HG02885 (cell line): Measurements from ENCODE around the gene BCAS3.

Experiments used
- ATAC-seq: cut with Tn5 transposase; IDR thresholded peaks from one replicate; pipeline ENCODE4 v1.9.1; 2021; ENCODE audit warnings: mild to moderate bottlenecking; ENCODE audit not compliant: unreplicated experiment, poor library complexity

The BCAS3 gene

DNA sequence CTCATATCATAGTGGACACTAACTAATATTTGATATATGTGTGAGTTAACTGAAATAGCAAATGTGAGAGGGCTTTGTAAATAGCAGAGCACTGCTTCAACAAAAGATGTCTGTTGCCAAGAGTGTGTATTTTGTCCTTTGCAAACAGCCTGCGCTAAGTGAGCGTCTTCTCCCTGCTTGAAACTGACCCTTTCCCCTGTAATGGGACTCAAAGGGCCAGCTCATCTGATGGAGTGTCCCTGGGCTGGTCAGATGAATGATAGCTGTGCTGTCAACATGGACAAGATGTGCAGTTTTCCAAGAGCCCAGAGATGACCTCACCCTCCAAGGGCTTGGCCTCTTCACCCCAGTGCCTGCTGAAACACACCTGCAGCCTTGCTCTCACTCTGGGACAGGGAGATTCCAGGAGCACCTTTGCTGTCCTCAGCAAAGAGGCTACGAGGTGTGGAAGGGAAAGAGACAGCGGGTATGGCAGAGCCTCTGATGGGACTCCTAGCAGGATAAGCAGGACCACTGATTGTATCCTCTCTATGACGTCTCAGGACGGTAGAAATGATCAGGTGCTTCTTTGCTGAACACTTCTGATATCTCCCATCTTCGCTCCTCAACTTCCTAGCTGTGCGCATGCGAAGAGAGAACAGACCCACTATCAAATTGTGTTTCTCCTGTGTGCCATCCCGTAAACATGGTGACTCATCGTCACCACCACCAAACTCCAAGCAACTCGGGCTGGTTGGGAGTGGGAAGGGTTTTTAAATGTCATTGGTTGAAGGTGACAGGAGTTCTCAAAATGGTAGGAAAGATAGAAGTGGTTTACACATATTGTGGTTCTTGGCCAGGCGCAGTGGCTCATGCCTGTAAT, 686.2 kb downstream of the BCAS3 start:
- ATAC-seq: no peak

DNA sequence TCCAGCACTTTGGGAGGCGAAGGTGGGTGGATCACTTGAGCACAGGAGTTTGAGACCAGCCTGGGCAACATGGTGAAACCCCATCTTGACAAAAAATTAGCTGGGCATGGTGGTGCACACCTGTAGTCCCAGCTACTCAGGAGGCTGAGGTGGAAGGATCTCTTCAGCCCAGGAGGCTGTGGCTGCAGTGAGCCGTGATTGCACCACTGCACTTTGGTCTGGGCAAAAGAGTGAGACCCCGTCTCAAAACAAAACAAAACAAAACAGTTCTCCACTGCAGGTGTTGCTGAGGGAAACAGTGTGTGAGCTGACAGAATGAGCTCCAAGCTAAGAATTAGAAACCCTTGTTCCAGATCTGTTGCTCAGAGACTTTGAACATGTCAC, 686.8 kb downstream of the BCAS3 start:
- ATAC-seq: no peak

DNA sequence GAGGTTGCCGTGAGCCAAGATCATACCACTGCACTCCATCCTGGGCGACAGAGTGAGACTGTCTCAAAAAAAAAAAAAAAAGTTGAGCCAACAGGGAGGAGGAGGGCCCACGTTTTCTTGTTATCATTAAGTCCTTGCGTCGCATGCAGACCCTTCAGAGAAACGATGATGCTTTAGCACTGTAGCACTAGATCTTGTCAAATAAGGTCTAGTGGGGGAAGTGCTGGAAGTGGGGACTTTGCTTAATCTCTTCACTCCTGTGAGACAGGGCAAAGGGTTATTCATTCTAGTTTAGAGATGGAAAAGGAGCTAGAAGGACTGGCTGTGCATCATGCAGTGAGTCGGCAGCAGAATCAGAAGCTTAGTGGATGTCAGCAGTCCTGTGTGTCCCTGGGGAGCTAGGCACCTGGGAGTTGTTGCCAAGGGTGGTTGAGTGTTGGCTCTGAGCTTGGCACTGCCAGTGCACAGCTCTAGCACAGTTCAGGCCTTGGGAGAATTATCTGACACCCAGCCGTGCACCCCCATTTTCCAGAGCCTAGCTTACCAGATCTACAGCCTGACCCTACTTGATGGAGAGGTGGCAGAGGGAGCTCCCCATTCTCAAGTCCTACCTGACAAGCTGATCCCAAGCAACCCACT, 688.5 kb downstream of the BCAS3 start:
- ATAC-seq: no peak

DNA sequence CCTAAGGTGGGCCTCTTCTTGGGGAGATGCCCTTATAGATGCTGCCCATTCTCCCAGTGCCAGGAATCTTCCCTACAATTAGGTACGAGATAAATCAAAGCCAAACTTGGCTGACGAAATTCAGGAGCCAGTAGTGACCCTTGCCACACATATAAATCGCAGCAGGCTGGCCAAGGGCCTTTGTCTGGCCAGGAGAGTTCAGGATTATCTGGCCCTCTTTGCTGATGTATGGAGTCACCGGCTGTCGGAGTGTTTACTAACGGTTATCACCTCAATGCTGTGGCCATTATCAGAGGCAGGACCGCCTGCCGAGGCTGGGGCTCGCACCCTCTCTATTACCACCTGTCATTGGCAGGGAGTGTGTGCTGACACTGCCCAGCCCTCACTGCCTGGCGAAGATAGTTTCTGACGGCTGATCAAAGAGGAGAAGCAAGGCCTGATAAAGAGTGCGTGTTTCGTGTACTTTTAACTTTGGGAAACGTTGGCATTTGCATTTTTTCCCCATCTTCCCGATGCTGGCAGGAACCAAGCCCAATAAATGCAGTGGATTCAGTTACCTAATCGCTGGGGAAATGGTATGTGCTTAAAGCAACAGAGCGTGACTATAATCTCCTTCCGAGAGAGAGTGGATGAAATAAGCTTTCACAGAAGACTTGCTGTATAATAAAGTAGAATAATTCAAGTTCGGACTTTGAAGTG, 689.2 kb downstream of the BCAS3 start:
- no peak for ATAC-seq

DNA sequence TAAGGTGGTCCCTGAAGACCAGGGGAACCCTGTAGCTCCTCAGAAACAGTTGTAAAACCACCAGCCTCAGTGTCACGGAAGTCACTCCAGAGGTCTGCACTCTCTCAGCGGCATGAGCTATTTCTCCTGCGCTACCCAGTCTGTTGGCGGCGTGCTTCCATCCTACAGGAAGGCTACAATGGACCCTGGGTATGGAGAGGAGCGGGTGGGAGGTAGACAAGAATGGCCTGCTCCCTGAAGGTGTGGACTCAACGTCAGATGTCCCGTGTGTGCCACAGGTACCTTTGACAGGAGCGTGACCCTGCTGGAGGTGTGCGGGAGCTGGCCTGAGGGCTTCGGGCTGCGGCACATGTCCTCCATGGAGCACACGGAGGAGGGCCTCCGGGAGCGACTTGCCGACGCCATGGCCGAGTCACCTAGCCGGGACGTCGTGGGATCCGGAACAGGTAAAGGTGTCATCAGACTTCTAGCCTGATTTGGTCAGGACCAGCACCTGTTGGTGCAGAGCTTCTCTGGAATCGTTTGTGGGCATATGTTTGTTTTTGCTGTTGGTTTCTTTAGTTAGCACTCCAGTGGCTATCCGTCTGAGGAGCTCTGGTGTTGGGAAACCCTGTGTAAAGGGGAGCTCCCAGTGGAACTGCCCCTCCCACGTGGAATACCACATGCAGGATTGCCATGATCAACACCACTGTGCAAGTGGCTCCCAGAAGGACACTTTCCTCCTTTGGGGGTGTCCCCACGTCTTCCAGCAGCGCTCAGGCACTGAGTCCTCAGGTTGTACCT, 690.6 kb downstream of the BCAS3 start:
- no peak for ATAC-seq

DNA sequence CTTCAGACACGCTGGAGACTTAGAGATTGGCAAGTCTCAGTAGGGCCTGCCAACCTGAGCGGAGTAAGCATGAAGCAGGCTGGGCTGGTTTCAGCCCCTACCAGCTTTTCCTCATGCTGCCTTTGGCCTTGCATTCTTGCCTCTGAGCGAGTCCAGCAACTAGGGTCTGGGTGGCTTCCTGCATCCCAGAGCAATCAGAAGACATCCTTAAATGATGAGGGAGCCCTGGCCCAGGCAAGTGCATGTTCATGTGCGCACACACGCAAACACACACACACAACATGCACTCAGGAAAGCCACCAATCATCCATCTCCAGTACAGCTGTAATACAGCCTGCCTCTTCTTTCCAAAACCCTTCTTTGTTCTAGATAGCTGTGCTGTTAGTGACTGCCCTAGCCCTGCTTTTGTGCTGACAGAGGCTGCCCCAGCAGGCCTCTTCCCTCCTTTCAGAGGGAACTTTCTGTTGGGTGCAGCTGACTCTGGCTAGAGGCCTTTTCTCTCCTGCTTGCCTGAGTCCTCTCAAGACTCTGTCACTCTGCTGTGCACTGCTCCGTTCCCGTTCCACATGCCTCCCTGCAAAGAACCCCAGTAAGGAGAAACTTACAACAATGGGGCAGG, 691.3 kb downstream of the BCAS3 start:
- ATAC-seq: no peak

DNA sequence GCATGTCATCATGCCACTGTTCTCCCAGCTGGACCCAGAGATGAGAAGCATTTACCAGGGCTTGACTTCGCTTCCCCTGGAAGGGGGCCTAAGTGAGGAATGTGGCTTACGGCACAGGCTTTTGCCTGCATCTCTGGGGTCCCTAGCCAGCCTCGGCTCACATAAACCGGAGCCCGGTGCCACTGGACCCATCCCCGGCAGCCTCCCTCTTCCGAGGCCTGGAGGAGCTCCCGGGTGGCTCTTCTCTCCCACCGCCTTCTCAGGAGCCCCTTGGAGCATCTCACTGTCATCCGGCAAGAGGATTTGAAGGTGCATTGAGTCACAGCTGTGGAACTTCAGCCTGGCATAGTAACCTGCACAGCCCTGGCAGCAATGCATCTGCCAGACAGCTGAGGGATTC, 692.1 kb downstream of the BCAS3 start:
- no peak for ATAC-seq

DNA sequence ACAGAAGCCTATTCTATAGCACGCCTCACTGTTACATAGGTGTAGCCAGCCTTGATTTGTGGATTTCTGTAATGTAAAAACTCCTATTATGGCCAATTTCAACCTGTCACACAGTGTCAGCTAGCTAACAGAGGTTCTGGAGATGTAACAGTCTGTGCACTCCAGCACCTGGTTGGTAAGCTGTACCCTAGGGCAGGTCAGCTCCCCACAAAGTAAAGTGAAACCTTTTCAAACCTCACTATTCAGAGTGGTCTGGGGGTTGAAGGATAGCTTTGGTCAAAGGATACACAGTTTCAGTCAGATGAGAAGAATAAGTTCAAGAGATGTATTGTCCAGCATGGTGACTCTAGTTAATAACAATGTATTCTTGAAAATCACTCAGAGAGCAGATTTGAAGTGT, 693.5 kb downstream of the BCAS3 start:
- no peak for ATAC-seq

DNA sequence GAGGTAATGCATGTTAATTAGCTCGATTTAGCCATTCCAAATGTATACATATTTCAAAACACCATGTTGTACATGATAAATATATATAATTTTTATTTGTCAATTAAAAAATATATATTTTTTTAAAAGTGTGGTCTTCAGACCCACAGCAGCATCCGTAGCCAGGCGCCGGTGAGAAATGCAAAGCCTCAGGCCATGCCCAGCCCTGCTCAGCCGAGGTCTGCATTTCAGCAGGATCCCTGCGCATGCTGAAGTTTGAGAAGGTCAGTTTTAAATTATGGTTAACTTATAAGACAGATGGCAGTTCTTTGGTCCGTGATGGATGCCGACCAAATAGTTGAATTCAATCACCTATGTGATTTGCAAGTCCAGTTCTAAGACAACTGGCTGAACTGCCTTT, 694.0 kb downstream of the BCAS3 start:
- no peak for ATAC-seq

DNA sequence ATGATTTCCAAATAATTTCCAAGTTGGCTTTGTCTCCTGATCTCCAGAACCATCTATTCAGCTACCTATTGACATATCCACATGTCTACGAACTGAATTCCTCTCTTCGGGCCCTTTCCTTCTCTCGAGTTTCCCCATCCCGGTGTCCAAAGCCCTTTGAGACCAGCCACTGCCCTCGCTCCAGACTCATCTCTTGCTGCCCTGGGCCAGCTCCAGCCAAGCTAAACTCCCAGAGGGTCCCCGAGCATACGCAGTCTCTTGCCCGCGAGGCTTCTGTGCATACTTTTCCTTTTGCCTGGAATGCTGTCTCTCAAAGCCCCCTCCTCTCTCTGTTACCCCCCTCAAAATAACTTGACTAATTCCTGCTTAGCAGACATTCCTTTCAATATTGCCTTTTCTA, 694.8 kb downstream of the BCAS3 start:
- ATAC-seq: no peak

DNA sequence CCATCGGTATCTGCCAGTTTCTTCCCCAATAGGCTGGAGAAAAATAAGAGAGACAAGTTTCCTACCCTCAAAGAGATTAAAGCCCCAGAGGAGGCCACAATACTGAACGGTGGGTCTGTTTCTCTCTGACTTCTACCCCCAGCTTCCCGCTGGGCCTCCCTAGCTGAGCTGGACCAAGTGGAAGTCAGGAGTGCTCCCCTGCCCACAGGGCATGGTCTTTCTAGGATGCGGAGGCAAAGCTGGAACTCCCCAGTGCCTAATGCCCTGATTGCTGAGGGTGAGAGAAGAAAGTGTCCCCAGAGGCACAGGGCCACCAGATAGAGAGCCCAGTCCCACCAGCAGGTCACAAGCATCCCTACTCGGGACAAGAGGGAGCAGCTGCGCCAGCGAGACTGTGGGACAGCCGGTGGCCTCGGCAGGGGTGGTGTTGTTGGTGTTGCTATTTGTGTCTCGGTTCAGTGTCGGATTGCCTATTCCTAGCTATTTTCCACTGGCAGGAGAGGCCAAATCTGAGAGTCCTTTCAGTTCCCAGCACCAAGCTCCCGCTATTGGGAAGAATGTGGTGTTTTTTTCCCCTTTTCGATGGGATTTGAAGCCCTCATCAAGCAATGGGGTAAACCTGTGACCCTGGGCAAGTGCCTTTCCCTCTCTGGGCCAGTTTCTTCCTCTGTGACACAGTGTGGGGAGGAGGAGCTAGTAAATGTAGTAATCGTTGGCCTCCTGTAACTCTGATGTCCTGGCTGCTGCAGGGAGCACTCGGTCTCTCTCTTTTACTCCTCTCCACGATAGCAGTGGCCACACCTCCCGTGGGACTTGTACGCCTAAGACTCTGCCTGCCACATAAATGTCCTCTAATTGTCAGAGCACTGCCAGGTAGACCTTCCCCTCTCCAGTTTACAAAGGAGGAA, 699.5 kb downstream of the BCAS3 start:
- ATAC-seq: no peak

DNA sequence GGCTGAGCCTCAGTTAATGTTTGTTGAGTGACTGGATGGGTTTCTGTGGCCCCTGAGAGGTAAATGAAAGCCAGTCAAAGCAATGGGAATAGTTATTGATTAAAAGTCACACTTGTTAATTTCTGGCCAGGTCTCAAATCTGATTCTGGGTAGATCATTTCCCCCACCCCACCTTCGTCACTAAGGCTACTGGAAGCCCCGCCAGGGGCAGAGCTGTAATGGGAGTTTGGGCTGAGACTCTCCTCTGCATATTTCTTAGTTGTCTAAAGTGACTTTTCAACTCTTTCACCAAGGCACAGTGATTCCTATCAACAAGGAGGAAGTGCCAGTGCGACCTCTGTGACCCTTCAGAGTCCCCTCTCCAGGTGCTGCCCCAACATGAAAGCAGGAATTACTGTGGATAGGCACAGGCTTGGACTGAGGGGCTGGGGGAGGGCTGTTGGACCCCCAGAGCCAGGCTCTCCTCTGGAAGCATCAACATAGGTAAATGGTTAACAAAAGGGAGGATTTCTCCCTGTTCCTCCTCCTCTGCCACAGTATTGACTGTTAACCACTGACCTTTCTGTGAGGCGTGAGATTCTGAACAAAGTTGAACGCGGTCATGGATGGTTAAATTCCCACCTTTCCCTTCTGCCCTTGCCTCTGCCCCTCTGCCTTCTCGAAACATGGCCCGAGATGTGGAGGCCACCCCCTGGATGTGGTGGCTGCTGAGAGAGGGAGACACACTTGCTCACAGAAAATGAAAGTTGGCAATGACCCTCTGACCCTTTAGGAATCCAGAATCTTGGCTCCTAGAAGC, 701.2 kb downstream of the BCAS3 start:
- ATAC-seq: no peak

DNA sequence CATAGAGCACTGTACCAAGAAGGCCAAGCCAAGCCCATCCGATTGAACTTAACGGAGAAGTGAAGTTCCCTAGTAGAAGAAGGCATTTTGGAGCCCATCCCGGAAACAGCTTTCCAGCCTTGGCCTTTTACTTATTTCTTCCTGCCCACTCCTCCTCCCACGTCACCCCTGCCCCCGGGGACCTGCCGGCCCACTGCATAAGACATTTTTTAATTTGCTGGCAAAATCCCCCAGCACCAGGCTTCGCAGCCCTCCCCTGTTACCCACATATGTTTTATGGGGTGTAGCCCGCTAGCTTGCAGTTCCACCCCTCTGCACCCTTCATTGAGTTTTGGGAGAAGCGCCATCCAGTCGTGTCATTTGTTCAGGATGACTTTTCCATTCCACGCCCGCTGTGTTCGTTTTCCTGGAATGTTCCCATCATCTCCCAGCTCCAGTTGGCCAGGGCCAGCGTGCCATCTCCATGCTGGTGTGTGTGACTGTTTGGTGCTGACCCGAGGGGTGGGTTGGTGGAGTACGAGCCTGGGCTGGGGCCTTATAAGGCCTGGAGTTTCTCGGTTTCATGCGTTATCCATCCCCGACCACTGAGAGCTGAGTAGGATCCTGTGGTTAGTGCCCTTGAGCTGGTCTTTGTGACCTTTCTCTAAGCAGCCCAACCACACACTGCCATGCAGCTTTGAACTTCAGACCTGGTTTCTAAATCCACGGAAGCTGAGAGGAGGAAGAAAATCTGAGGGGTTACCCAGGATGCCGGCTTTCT, 702.0 kb downstream of the BCAS3 start:
- no peak for ATAC-seq

DNA sequence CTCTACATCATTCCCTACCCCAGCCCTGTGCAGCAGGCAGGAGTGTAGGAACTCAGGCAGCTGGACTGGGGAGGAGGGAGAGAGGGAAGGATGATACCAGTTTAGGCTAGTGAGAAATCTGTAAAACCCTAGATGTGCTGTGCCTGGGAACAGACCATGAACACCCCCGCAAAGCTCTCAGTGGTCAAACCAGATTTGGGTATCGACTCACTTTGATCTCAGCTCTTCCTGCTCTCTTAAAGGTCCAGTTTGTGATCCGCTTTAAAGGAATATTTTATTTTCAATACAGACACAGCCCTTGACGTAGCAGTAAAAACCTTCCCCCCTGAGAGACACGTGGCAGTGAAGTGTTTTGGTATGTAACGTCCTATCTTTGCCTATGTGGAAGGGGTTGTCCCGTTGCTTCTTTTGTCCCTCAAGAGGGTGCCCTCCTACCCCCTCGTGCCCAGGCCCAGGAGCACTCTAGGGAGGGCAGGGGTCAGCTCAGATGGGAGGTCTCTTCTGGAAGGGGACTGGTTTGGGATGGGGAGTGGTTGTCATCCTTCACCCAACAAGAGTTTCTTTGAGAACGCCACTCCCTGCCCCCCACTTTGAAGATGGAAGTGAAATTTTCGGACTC, 702.7 kb downstream of the BCAS3 start:
- no peak for ATAC-seq

DNA sequence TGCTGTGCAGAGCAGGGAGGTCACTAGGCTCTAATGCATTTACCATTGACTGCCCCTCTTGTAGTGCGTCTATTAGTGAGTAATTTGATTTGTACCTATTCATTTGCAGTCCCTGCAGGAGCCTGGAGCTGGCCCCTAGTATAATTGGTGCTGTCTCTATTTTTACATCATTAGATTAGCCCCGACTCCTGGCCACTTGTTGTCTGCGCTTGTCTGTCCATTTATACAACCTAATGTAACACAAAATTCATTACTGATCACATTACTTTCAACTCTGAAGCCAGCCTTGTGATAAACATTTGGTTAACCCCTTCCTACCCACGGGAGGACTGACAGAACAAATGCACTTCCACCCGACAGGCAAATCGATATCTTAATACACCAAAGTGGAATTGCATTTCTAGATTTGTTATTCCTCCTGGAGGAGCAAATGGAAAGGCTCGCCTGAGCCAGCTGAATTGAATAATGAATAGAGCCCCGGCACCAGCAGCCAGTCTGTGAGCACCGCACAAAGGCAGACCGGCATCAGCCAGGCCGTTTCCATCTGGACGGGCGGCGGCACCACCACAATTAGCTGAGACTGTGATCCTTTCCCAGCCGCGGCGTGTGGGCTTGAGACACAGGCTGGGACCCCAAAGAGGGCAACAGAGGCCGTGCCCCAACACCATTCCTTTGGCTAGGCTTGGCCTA, 703.3 kb downstream of the BCAS3 start:
- ATAC-seq: no peak

DNA sequence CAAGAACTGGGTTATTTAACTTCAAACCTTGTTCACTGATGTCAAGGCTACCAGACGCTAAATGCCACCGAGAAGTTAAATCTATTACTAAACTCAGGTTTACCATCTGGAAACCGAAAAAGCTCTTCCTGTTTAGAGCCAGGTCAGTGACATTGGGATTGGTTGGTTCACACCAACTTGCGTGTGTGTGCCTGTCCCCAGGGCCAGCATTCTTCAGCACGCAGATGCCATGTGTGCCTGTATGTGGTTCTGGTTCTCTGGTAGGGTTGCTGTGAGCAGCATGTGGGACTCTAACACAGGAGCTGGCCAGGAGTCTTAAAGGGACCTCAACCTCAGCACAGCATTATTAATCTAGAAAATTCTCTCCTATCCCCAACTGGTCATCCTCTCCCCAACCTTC, 703.9 kb downstream of the BCAS3 start:
- ATAC-seq: no peak
